ENCODE measurements around the gene TNIP1.

TNIP1 gene

GRCh38 chr5:151073280-151073679 is 7.6 kb downstream of the TNIP1 start:
- H3K4me3 ChIP-seq (replicated peaks; ENCODE audit: low read depth, low read length): no peak overlapping the region
- no peak for DNase-seq (ENCODE audit: low read depth)
- TF ChIP-seq, protein P1, sequence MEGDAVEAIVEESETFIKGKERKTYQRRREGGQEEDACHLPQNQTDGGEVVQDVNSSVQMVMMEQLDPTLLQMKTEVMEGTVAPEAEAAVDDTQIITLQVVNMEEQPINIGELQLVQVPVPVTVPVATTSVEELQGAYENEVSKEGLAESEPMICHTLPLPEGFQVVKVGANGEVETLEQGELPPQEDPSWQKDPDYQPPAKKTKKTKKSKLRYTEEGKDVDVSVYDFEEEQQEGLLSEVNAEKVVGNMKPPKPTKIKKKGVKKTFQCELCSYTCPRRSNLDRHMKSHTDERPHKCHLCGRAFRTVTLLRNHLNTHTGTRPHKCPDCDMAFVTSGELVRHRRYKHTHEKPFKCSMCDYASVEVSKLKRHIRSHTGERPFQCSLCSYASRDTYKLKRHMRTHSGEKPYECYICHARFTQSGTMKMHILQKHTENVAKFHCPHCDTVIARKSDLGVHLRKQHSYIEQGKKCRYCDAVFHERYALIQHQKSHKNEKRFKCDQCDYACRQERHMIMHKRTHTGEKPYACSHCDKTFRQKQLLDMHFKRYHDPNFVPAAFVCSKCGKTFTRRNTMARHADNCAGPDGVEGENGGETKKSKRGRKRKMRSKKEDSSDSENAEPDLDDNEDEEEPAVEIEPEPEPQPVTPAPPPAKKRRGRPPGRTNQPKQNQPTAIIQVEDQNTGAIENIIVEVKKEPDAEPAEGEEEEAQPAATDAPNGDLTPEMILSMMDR (IDR thresholded peaks at IDR 0.05; ENCODE audit: low read length, missing control alignments): no peak

GRCh38 chr5:151072630-151073025 is 8.2 kb downstream of the TNIP1 start:
- peak; percentile 63 for DNase-seq (ENCODE audit: low read depth)
- TF ChIP-seq, protein P1 (IDR thresholded peaks at IDR 0.05; ENCODE audit: low read length, missing control alignments): no peak
- no peak overlapping the region for H3K4me3 ChIP-seq (replicated peaks; ENCODE audit: low read depth, low read length)

DNA sequence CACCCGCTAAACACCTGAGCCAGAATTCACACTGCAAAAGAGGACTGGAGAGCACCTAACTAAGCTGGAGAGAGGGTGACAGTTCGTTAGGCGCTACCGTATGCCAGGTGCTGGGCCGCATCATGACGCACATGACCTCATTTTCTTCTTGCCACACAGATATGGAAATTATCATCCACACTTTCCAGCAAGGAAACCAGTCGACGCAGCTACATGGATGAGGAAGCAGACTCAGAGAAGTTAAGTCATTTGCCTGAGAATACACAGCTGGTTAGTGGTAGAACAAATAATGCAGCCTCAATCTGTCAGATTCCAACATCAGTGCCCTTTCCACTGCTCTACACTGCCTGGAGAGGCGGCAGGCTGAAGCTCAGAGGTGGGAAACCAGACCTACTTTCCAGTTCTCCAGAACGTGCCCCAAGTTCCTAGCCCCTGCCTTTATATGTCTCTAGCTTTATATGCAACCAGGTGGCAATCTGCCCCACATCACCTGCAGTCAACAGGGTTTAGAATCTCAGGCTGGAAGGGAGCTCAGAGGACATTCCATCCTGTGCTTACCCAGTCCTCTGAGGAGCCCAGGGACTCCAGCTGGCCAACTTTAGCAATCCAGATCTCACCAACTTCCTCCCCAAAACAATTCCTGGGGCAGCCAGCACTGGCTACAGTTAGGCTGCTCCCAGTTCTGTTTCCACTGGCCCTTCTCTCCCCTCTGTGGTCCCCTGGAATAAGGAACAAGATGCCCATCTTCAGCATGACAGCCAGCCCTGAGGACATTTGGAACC is 8.8 kb downstream of the TNIP1 start:
- H3K4me3 ChIP-seq (replicated peaks; ENCODE audit: low read depth, low read length): no peak overlapping the region
- no peak for DNase-seq (ENCODE audit: low read depth)
- TF ChIP-seq, protein P1 (IDR thresholded peaks at IDR 0.05; ENCODE audit: low read length, missing control alignments): no peak

GRCh38 chr5:151071021-151071420 is 9.8 kb downstream of the TNIP1 start:
- DNase-seq (ENCODE audit: low read depth): no peak
- no peak overlapping the region for H3K4me3 ChIP-seq (replicated peaks; ENCODE audit: low read depth, low read length)
- TF ChIP-seq, protein P1 (IDR thresholded peaks at IDR 0.05; ENCODE audit: low read length, missing control alignments): no peak

DNA sequence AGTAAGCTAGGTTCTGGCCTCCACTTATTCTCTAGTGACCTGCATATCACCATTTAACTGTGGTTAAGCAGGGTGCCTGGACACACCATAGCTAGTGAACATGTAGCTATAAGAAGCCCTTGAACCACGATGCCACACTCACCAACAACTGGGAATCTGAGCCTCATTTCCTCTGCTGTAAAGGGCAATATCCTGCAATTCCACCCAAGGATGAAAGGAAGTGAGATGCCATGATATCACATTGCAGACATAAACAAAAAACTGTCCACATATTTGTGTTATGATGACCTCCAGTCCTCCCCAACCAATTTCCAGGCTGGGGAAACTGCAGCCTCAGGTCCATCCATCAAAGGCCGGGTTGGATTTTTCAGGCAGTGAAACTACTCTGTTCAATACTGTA is 10.4 kb downstream of the TNIP1 start:
- TF ChIP-seq, protein P1 (IDR thresholded peaks at IDR 0.05; ENCODE audit: low read length, missing control alignments): no peak
- H3K4me3 ChIP-seq (replicated peaks; ENCODE audit: low read depth, low read length): no peak overlapping the region
- no peak for DNase-seq (ENCODE audit: low read depth)

GRCh38 chr5:151068433-151069197 is 12.2 kb downstream of the TNIP1 start:
- no peak overlapping the region for H3K4me3 ChIP-seq (replicated peaks; ENCODE audit: low read depth, low read length)
- no peak for DNase-seq (ENCODE audit: low read depth)
- TF ChIP-seq, protein P1 (IDR thresholded peaks at IDR 0.05; ENCODE audit: low read length, missing control alignments): no peak

All from fibroblast of pulmonary artery (primary cell).